HG02852 (cell line): Measurements from ENCODE around the gene MYLK.
"Not testable (repeated sequence)": the region's sequence is repeated elsewhere in the genome, so short reads cannot be mapped to it uniquely, and the experiment has no call there.

ENCODE experiments used
- ATAC-seq: cut with Tn5 transposase; IDR thresholded peaks from one replicate; pipeline ENCODE4 v1.9.1; 2021; ENCODE audit warnings: mild to moderate bottlenecking, moderate library complexity; ENCODE audit not compliant: unreplicated experiment

Gene MYLK

DNA sequence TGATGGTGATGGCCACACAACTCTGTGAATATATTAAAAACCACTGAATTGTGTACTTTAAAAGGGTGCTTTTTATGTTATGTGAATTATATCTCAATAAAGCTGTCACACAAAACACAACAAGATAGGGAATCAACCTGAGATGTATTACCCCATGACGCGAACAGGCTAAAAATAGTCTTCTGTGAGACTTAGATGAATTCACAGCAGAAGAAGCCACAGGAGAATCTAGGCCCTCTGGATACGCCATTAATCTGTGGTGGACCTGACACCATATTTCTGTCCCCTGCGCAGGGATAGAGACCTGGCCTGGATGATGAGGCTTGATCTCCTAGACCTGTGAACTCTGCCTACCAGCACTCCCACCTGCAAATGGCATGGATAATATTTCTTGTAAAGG lies 153.3 kb downstream of the MYLK start:
- no peak for ATAC-seq

DNA sequence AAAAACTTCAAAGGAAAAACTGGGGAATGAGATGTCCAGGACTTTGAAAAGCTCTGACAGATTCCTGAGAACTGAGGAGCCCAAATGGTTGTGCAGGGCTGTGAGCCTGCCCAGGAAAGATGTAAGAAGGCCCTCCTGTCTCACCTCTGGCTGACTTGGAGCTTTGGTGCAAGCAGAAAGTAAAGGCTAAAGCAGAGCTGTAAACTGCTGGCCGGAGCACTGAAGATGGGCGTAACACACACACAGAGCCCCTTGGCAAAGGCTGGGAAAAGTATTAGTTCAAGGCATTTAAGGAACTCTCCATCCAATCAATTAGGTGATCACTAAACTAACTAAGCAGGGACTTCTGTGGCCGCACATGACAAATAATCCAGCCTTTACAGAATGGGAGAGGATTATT lies 155.1 kb downstream of the MYLK start:
- no peak for ATAC-seq

DNA sequence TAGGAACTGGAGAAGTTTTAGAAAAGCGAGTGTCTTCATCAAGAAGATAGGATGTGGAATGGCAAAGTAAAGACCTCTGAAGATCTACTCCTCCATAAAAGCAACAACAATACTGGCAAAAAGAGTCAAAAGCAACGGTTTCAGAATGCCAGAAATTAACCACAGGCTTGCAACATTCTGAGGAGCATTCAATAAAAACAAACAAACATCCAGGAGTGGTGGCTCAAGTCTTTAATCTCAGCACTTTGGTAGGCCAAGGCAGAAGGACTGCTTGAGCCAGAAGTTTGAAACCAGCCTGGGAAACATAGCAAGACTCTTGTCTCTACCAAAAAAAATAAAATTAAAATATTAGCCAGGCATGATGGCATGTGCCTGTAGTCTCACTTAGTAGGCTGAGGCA lies 156.1 kb downstream of the MYLK start:
- no peak for ATAC-seq

DNA sequence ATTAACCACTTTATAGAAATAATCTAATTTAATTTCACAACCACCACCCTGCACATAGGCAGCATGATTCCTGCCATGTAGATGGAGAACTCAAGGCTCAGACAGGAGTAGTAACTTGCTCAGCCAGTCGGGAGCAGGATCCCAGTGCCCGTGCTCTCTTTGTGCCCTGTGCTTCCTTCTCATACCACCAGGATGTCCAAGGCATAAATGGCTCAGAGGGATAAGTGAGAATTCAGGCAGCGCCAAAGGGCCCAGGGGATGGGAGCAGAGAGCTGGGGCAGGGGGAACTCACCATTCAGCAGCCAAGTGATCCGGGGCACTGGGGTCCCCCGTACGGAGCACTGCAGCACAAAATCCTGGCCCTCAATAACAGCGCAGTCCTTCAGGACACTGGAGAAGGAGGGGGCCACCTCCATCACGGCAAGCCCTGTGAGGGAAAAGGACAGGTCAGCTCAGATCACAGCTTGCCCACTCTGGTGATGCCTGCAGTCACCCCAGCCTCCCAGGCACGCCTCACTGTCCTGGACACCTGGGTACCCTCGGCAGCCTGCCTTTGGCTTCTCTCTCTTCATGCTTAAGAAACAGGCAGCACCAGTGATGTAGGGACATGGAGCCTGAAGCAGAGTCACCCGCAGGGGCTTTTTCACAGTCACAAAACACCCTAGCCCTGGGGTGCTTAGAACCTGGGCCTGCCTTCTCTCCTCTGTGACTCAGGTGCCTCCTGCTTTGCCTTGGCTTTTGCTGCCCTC lies 158.3 kb downstream of the MYLK start:
- no peak for ATAC-seq

DNA sequence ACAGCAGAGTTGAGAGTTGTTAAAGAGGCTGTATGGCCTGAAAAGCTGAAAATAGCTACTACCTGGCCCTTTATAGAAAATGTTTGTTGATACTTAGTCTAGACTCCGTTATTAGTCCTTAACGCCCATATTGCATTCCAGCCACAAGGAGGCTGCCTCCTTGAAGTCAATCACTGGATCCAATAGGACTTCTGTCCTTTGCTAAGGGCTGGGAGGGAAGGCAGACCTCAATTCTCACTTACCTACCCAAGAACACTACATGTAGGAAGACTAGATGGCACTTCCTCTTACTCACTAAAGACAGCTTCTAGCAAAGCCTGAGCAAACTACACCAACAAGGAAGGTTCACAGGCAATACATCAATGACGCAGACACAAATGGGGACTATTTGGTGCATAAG lies 159.8 kb downstream of the MYLK start:
- ATAC-seq = no peak

GRCh38 chr3:123723522-123724168 lies 160.5 kb downstream of the MYLK start:
- peak; percentile 64 for ATAC-seq

- ATAC-seq = no peak
Measured at GRCh38 chr3:123723070-123723469, 161.1 kb downstream of the MYLK start.

DNA sequence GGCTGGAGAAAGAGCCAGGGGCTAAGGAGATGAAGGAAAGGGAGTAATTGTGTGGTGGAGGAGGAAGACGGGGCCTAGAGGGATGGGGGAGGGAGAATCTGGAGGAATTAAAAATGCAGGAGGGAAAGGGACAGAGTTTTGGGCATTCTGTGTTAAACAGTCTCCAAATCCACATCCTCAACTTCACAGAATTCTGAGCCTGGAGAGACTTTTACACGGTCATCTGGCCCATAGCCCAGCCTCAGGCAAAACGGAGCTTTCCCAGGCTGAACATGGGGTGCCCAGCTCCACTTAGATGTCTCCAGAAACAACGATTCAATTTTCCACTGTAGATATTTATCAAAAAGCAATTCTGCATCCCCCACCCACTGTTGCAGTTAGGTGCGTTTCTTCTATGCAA lies 161.7 kb downstream of the MYLK start:
- no peak for ATAC-seq

GRCh38 chr3:123722021-123722420 lies 162.1 kb downstream of the MYLK start:
- ATAC-seq = no peak

DNA sequence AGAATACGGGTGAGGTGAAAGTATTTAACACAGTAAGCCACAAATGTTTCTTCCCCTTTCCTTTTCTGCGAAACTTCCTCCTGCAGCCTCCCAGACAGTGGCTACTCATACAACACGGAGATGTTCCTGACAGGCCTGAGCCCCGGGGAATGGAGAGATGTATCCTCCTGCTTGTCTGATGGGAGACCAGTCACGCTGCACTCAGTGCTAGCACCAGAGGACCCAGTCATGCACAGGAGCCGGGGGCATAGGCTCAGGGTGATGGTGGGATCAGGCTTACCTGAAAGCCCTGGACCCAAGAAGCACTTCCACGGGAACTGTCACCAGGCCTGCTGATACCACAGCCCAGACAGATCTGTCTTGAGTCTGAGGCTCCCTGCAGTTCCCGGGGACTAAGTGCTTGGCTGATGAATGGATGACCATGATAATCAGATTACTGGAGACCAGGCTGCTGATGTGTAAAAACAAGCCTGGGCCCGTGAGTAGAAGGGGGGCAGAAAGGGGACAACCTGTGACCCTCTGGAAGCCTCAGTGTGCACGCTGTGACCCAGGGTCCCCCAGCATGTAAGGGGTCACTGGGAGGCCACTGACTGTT lies 162.9 kb downstream of the MYLK start:
- not testable (repeated sequence) for ATAC-seq

GRCh38 chr3:123720638-123721037 lies 163.5 kb downstream of the MYLK start:
- ATAC-seq = no peak

- no peak for ATAC-seq
Measured at GRCh38 chr3:123719862-123720453, 164.2 kb downstream of the MYLK start.

DNA sequence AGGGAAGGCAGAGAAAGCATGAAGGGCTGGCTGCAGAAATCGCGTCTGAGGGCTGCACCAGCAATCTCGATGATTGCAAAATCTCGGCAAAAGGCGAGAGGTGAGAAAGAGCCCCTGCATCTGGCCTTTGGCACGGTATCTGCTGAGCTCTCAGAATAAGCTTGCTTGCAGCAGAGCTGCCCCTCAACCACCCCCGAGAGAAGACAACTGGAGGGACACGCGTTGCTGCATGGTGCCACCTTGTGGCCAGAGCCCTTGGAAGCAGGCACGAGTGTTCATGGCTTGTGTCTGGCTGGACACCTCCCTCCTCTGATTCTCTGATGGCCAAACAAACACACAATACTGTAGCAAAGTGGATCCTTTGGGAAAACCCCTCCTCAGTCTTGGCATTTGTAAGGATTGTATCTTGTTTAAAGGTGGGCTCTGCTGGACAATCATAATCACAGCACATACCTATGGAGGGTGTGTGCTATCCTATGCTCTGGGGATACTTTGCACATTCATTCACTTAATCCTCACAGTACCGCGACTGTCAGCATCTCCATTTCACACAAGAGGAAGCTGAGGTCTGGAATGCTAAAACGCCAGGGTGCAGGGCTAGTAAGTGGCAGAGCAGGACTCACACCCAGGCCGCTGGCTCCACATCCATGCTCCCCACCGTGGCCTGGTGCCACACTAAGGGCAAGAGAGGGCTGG lies 164.9 kb downstream of the MYLK start:
- ATAC-seq = not testable (repeated sequence)

- no peak for ATAC-seq
Measured at GRCh38 chr3:123718108-123718507, 166.0 kb downstream of the MYLK start.

DNA sequence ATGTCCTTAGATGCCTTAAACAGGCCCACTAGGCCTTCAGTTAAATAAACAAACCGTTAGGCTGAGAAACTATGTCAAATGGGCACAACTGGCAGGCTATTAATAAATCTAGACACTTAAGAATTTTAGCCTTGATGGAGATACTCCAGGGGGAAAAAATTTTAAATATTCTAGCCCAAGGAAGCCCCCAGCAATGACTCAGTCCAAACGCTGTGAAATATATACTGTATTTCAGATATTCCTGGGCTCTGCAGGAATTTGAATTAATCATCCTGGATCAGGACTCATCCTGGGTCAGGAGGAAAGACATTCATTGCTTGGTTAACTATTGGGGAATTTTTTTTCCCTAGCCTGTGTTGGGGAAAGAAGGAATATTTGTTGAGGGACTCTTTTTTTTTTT lies 166.7 kb downstream of the MYLK start:
- ATAC-seq = not testable (repeated sequence)

GRCh38 chr3:123716411-123716810 lies 167.7 kb downstream of the MYLK start:
- ATAC-seq = no peak

DNA sequence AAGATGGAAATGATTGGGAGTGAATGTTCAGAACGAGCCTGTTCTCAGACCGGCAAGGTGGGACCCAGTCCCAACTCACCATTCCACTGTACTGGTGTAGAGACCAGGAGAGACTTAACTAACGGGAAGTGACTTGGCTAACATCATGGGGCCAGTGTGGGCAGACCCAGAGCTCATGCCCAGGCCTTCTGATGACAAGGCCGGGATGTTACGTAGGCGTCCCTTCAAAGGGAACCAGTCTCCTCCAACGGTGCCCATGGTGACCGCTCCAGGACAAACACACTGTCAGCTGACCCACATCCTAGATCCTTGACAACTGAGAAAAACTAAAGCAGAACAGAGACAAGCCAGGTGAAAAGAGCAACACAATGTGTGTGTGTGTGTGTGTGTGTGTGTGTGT lies 170.9 kb downstream of the MYLK start:
- ATAC-seq = no peak

DNA sequence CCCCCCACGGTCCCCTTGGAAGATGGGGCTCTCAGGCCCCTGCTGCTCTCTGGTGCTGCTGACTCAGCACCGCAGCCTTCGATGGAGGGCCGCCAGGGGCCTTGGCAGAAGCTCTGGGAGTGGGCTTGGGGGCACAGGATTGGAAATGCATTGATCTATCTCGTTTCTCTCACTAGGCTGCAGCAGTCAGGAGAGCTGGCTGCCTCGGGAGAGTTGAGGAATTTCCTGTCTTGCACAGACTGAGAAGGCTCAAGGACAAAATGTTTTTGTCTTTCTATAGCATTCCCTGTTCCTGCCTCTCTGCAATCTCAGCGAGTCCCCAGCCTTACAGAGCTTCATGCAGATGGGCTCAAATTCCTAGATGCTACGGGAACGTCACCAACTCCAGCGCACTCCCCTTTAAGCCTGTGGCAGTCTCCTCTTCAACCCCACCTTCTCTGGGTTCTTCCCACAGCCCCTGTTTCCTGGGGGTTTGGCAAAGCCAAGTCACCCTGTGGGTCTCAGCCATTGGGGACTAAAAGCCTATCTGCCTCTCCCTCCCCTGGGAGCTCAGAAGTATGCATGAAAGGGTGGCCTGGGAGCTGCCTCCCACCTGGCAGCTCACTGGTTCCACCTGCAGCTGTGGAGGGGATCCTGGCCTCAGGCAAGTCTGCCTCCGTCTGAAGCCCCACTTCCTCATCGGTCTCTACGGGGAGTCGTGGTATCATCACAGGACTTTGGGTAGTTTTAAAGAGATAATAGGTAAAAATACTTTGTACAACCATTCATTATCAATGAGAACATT lies 171.9 kb downstream of the MYLK start:
- ATAC-seq = no peak

GRCh38 chr3:123711356-123711755 lies 172.8 kb downstream of the MYLK start:
- no peak for ATAC-seq

- no peak for ATAC-seq
Measured at GRCh38 chr3:123708531-123708930, 175.6 kb downstream of the MYLK start.
